Lower leg skin (tissue), 3 donors: ENCODE data around the gene PRXL2B.

Experiments
- CTCF ChIP-seq, 3 donors: fragments of 450-650 bp; IDR thresholded peaks; one replicate each; pipeline ENCODE4 v1.5.1; 2016; ENCODE audit warnings: antibody characterized with exemption in 3 of 3, mild to moderate bottlenecking in 3 of 3, moderate library complexity in 2 of 3
- POLR2A ChIP-seq, 2 donors: fragments of 450-650 bp; IDR thresholded peaks; one replicate each; pipeline ENCODE4 v1.6.1; 2016 to 2017; ENCODE audit warnings: antibody characterized with exemption in 2 of 2, mild to moderate bottlenecking in 1 of 2, moderate library complexity in 1 of 2

DNA sequence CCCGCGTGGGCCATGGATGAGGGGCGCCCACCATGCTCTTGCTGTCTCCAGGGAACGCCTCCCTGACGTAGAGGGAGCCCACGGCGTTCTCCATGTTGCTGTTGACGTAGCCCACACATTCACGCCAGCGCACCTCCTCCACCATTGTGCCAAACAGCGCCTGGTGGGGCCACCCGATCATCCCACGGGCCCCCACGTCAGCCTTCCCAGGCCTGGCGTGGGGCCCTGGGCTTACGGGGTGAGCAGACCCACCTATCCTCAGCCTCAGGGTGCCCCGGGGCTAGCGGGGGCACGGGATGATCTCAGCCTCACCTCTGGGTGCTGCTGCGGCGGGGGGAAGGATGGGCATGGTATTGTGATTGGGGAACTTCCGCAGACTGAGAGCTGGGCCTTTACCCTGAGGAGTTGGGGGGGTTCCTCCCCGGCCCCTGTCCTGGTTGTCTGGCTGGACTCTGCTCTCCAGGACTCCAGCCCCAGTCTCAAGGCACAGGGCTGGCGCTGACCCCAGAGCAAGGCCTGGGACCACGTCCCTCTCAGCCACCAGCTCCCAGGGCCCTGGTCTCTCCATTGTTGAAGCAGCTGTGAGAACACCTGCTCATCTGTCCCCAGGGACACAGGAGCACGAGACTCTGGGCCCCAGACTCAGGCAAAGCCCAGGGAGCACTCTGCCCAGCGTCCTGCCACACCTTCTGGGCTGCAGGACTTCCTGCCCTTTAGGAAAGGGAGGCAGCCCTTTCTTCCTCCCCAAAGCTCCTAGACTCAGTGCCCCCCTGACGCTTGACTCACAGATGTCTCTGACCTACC is 10.2 kb downstream of the PRXL2B start:
- TF ChIP-seq CTCF (IDR thresholded peaks at IDR 0.05), result no peak
- TF ChIP-seq POLR2A (IDR thresholded peaks at IDR 0.05), result no peak
